ENCODE data around the gene PRDM13. TPM values are rescaled to one million over a fixed set of nuclear protein-coding genes. Genes with fewer than 3 reads are reported as not detected.

The PRDM13 gene
- total and polyA plus RNA-seq, 9 of the 15 experiments (the other 6 are each of a cell fraction or from before 2014, with no cell fraction given), result not detected

DNA sequence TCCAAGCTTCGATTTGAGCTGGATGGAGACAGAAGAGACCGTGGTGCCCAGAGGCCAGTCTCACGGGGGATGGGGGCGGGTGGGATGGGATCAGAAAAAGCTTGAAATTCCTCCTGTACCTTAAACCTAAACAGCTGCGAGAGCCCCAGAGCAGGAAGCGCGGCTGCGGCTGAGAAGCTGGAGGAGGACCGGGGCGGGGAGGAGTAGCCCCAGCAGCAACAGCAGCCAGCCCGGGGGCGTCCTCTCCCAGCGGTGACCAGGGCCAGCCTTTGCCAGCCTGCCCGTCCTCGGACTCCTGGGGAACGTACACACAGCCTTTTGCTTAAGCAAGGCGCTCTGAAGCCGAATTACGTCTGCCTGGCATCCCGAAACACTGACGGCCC lies 17.4 kb upstream of the PRDM13 start (continued):
- TF ChIP-seq, protein P1, sequence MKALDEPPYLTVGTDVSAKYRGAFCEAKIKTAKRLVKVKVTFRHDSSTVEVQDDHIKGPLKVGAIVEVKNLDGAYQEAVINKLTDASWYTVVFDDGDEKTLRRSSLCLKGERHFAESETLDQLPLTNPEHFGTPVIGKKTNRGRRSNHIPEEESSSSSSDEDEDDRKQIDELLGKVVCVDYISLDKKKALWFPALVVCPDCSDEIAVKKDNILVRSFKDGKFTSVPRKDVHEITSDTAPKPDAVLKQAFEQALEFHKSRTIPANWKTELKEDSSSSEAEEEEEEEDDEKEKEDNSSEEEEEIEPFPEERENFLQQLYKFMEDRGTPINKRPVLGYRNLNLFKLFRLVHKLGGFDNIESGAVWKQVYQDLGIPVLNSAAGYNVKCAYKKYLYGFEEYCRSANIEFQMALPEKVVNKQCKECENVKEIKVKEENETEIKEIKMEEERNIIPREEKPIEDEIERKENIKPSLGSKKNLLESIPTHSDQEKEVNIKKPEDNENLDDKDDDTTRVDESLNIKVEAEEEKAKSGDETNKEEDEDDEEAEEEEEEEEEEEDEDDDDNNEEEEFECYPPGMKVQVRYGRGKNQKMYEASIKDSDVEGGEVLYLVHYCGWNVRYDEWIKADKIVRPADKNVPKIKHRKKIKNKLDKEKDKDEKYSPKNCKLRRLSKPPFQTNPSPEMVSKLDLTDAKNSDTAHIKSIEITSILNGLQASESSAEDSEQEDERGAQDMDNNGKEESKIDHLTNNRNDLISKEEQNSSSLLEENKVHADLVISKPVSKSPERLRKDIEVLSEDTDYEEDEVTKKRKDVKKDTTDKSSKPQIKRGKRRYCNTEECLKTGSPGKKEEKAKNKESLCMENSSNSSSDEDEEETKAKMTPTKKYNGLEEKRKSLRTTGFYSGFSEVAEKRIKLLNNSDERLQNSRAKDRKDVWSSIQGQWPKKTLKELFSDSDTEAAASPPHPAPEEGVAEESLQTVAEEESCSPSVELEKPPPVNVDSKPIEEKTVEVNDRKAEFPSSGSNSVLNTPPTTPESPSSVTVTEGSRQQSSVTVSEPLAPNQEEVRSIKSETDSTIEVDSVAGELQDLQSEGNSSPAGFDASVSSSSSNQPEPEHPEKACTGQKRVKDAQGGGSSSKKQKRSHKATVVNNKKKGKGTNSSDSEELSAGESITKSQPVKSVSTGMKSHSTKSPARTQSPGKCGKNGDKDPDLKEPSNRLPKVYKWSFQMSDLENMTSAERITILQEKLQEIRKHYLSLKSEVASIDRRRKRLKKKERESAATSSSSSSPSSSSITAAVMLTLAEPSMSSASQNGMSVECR (CRISPR knock-in tag; IDR thresholded peaks at IDR 0.05), result no peak
- TF ChIP-seq ZNF644 (tag; IDR thresholded peaks at IDR 0.05; ENCODE audit: low read depth) (no peak), TAL1 (IDR thresholded peaks at IDR 0.05) (no peak)
- TF ChIP-seq, protein P2, sequence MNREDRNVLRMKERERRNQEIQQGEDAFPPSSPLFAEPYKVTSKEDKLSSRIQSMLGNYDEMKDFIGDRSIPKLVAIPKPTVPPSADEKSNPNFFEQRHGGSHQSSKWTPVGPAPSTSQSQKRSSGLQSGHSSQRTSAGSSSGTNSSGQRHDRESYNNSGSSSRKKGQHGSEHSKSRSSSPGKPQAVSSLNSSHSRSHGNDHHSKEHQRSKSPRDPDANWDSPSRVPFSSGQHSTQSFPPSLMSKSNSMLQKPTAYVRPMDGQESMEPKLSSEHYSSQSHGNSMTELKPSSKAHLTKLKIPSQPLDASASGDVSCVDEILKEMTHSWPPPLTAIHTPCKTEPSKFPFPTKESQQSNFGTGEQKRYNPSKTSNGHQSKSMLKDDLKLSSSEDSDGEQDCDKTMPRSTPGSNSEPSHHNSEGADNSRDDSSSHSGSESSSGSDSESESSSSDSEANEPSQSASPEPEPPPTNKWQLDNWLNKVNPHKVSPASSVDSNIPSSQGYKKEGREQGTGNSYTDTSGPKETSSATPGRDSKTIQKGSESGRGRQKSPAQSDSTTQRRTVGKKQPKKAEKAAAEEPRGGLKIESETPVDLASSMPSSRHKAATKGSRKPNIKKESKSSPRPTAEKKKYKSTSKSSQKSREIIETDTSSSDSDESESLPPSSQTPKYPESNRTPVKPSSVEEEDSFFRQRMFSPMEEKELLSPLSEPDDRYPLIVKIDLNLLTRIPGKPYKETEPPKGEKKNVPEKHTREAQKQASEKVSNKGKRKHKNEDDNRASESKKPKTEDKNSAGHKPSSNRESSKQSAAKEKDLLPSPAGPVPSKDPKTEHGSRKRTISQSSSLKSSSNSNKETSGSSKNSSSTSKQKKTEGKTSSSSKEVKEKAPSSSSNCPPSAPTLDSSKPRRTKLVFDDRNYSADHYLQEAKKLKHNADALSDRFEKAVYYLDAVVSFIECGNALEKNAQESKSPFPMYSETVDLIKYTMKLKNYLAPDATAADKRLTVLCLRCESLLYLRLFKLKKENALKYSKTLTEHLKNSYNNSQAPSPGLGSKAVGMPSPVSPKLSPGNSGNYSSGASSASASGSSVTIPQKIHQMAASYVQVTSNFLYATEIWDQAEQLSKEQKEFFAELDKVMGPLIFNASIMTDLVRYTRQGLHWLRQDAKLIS (CRISPR knock-in tag; IDR thresholded peaks at IDR 0.05), result no peak

Data from K562 (cell line).